IMR-90 (cell line): ENCODE measurements around the gene SCYL2. TPM values are rescaled to one million over a fixed set of nuclear protein-coding genes. Genes with fewer than 3 reads are reported as not detected.

ENCODE experiments used
- ATAC-seq: fragments of 200-7000 bp; cut with Tn5 transposase; 2 replicates; pipeline ENCODE4 v1.9.1; 2020; ENCODE audit warnings: low read depth, mild to moderate bottlenecking, moderate library complexity
- BruUV-seq: library from RNA; stranded (reverse); fragments of 400-500 nt; replicated peaks from 2 replicates; lab custom pipeline; 2021; lab: Mats Ljungman, UMichigan
- CTCF ChIA-PET: fragments of 300-600 bp; formaldehyde crosslinking; extraction: SDS; loops from one replicate; lab custom pipeline; 2021; ENCODE audit warnings: antibody characterized with exemption; lab: Yijun Ruan, JAX
- POLR2A ChIA-PET: fragments of 300-600 bp; sonication (Branson Sonifier 250); formaldehyde crosslinking; loops from one replicate; lab custom pipeline; 2022; ENCODE audit warnings: antibody characterized with exemption; ENCODE audit not compliant: unreplicated experiment; lab: Charles Lee
- DNase-seq: peaks from one replicate; pipeline ENCODE4 v3.0.0; 2013
- H2AFZ ChIP-seq: replicated peaks from 2 replicates; pipeline ENCODE3; 2013; ENCODE audit warnings: low read length, mild to moderate bottlenecking; ENCODE audit not compliant: poor library complexity
- H2AK5ac ChIP-seq: 2 replicates; pipeline ENCODE4 v1.6.1; 2013; ENCODE audit warnings: low read depth, low read length, inconsistent platforms
- H2AK9ac ChIP-seq: replicated peaks from 2 replicates; pipeline ENCODE3; 2013; ENCODE audit warnings: mild to moderate bottlenecking, low read depth, low read length, moderate library complexity; ENCODE audit not compliant: poor library complexity
- H2BK120ac ChIP-seq: 2 replicates; pipeline ENCODE4 v1.6.1; 2013; ENCODE audit warnings: low read depth, low read length, inconsistent platforms
- H2BK15ac ChIP-seq: 3 replicates; pipeline ENCODE4 v1.6.1; 2013; ENCODE audit warnings: low read depth, low read length, inconsistent platforms
- H2BK20ac ChIP-seq: 2 replicates; pipeline ENCODE4 v1.6.1; 2013; ENCODE audit warnings: low read depth, mild to moderate bottlenecking, inconsistent platforms, low read length, moderate library complexity
- H2BK5ac ChIP-seq: 2 replicates; pipeline ENCODE4 v1.6.1; 2013; ENCODE audit warnings: mild to moderate bottlenecking, low read depth, low read length, inconsistent platforms; ENCODE audit not compliant: poor library complexity, severe bottlenecking
- H3K14ac ChIP-seq: replicated peaks from 2 replicates; pipeline ENCODE4 v1.6.1; 2013; ENCODE audit warnings: low read depth, low read length, inconsistent platforms
- H3K18ac ChIP-seq: 2 replicates; pipeline ENCODE4 v1.6.1; 2013; ENCODE audit warnings: low read depth, low read length, control low read depth
- H3K23ac ChIP-seq: 2 replicates; pipeline ENCODE4 v1.6.1; 2013; ENCODE audit warnings: low read depth, low read length, inconsistent platforms
- H3K27ac ChIP-seq: 2 replicates; pipeline ENCODE4 v1.5.1; 2013; ENCODE audit warnings: mild to moderate bottlenecking, control low read depth, low read length; ENCODE audit not compliant: insufficient read depth
- H3K27me3 ChIP-seq: 2 replicates; pipeline ENCODE4 v1.6.1; 2013; ENCODE audit warnings: low read length; ENCODE audit not compliant: control insufficient read depth, insufficient read depth
- H3K36me3 ChIP-seq: 2 replicates; pipeline ENCODE4 v1.6.1; 2013; ENCODE audit warnings: low read length, mixed read lengths; ENCODE audit not compliant: control insufficient read depth, insufficient read depth
- H3K4ac ChIP-seq: 2 replicates; pipeline ENCODE4 v1.6.1; 2013; ENCODE audit warnings: low read depth, low read length, inconsistent platforms
- H3K4me1 ChIP-seq: 2 replicates; pipeline ENCODE4 v1.6.1; 2013; ENCODE audit warnings: low read length, mixed read lengths; ENCODE audit not compliant: control insufficient read depth, insufficient read depth
- H3K4me2 ChIP-seq: 2 replicates; pipeline ENCODE4 v1.6.1; 2013; ENCODE audit warnings: low read depth, mild to moderate bottlenecking, control low read depth, low read length, moderate library complexity
- H3K4me3 ChIP-seq: 2 replicates; pipeline ENCODE4 v1.5.1; 2013; ENCODE audit warnings: low read depth, mild to moderate bottlenecking, control low read depth, low read length, moderate library complexity; ENCODE audit not compliant: insufficient read depth
- H3K56ac ChIP-seq: 2 replicates; pipeline ENCODE4 v1.6.1; 2013; ENCODE audit warnings: low read length, inconsistent platforms; ENCODE audit not compliant: insufficient read depth; ENCODE audit errors: extremely low read depth
- H3K79me1 ChIP-seq, 2 experiments: 2 replicates each; pipeline ENCODE4 v1.6.1; 2013; ENCODE audit warnings: low read length in 2 of 2, inconsistent platforms in 1 of 2, low read depth in 1 of 2
- H3K9ac ChIP-seq: 2 replicates; pipeline ENCODE4 v1.6.1; 2013; ENCODE audit warnings: low read depth, low read length, control low read depth
- H3K9me1 ChIP-seq: 2 replicates; pipeline ENCODE4 v1.6.1; 2013; ENCODE audit warnings: low read length, inconsistent platforms; ENCODE audit not compliant: insufficient read depth
- H3K9me3 ChIP-seq: 2 replicates; pipeline ENCODE4 v1.6.1; 2013; ENCODE audit warnings: low read length; ENCODE audit not compliant: control insufficient read depth, insufficient read depth
- H4K20me1 ChIP-seq: 2 replicates; pipeline ENCODE4 v1.6.1; 2013; ENCODE audit warnings: low read length, inconsistent platforms; ENCODE audit not compliant: insufficient read depth
- H4K5ac ChIP-seq: 2 replicates; pipeline ENCODE4 v1.6.1; 2013; ENCODE audit warnings: mild to moderate bottlenecking, low read depth, low read length, control low read depth
- H4K8ac ChIP-seq, 2 experiments: 2 replicates each; pipeline ENCODE4 v1.6.1; 2013; ENCODE audit warnings: low read depth in 2 of 2, low read length in 2 of 2, control low read depth in 1 of 2, inconsistent platforms in 1 of 2
- H4K91ac ChIP-seq: 2 replicates; pipeline ENCODE4 v1.6.1; 2013; ENCODE audit warnings: low read depth, low read length, inconsistent platforms; ENCODE audit not compliant: insufficient read depth
- BHLHE40 ChIP-seq: fragments of 150-350 bp; IDR thresholded peaks from 2 replicates; pipeline ENCODE4 v1.6.1; 2016; ENCODE audit warnings: mild to moderate bottlenecking, low read depth, low read length
- CEBPB ChIP-seq: IDR thresholded peaks from 2 replicates; pipeline ENCODE4 v1.6.1; 2012; ENCODE audit warnings: low read depth, low read length, improper control_type of control experiment
- CTCF ChIP-seq: conservative IDR thresholded peaks from 2 replicates; pipeline ENCODE4 v1.5.1; 2012; ENCODE audit warnings: mild to moderate bottlenecking, low read depth, low read length, improper control_type of control experiment
- ELK1 ChIP-seq: fragments of 150-350 bp; IDR thresholded peaks from 2 replicates; pipeline ENCODE4 v1.6.1; 2016; ENCODE audit warnings: low read depth, mild to moderate bottlenecking, low read length, moderate library complexity, borderline replicate concordance
- FOS ChIP-seq: fragments of 150-350 bp; IDR thresholded peaks from 2 replicates; pipeline ENCODE4 v1.6.1; 2016; ENCODE audit warnings: low read depth, low read length
- MAFK ChIP-seq: IDR thresholded peaks from 2 replicates; pipeline ENCODE4 v1.6.1; 2012; ENCODE audit warnings: low read depth, low read length, improper control_type of control experiment
- MAZ ChIP-seq: IDR thresholded peaks from 2 replicates; pipeline ENCODE4 v1.6.1; 2012; ENCODE audit warnings: low read depth, mild to moderate bottlenecking, low read length, improper control_type of control experiment, moderate library complexity, borderline replicate concordance
- MXI1 ChIP-seq: IDR thresholded peaks from 2 replicates; pipeline ENCODE4 v1.6.1; 2012; ENCODE audit warnings: low read depth, mild to moderate bottlenecking, low read length, moderate library complexity, borderline replicate concordance
- NFE2L2 ChIP-seq: fragments of 150-350 bp; IDR thresholded peaks from 2 replicates; pipeline ENCODE4 v1.6.1; 2016; ENCODE audit warnings: low read depth, mild to moderate bottlenecking, low read length
- POLR2A ChIP-seq: IDR thresholded peaks from 2 replicates; pipeline ENCODE4 v1.6.1; 2012; ENCODE audit warnings: mild to moderate bottlenecking, low read depth, low read length
- RAD21 ChIP-seq: IDR thresholded peaks from 2 replicates; pipeline ENCODE4 v1.6.1; 2012; ENCODE audit warnings: low read length, improper control_type of control experiment
- RCOR1 ChIP-seq: IDR thresholded peaks from 2 replicates; pipeline ENCODE4 v1.6.1; 2012; ENCODE audit warnings: mild to moderate bottlenecking, low read length, improper control_type of control experiment; ENCODE audit not compliant: insufficient replicate concordance
- RFX5 ChIP-seq: IDR thresholded peaks from 2 replicates; pipeline ENCODE4 v1.8.0; 2012; ENCODE audit warnings: low read depth, mild to moderate bottlenecking, low read length, moderate library complexity
- USF2 ChIP-seq: fragments of 150-350 bp; IDR thresholded peaks from 2 replicates; pipeline ENCODE4 v1.6.1; 2017; ENCODE audit warnings: mild to moderate bottlenecking, antibody characterized with exemption, low read length, low read depth
- WGBS, 2 experiments: methylation state at CpG; one replicate each; pipeline versions ENCODE4 v1.1.5 to v1.1.7; 2013; ENCODE audit warnings: missing lambda C conversion rate in 2 of 2; ENCODE audit not compliant: insufficient read length in 1 of 2; ENCODE audit errors: extremely low coverage in 2 of 2; 5-methylcytosine and 5-hydroxymethylcytosine counted together
- dilution Hi-C: fragments of 300-500 bp; cut with HindIII; formaldehyde crosslinking; loops from one replicate; pipeline ENCODE4 v1.14.3; 2018; ENCODE audit warnings: low sequenced_read_pairs; ENCODE audit not compliant: unreplicated experiment
- in situ Hi-C: fragments of 300-500 bp; cut with MboI; formaldehyde crosslinking; loops from 3 replicates; pipeline ENCODE4 v1.14.3; 2019; ENCODE audit warnings: low sequenced_read_pairs, inconsistent platforms, mixed read lengths
- intact Hi-C: fragments of 100-400 bp; cut with micrococcal nuclease; formaldehyde crosslinking; loops from 2 replicates; pipeline ENCODE4 v1.10.0; 2022
- polyA plus RNA-seq, 3 experiments: library from polyadenylated mRNA; depleted of rRNA; stranded (reverse); fragments of >200 nt; gene quantifications; 2 replicates each; pipeline ENCODE4 v1.2.3, GENCODE V29; 2012; ENCODE audit warnings: low replicate concordance in 1 of 3
- total RNA-seq: library from RNA; depleted of rRNA; stranded (reverse); fragments of >200 nt; gene quantifications from 2 replicates; pipeline ENCODE4 v1.2.3, GENCODE V29; 2012

SCYL2 gene
- total and polyA plus RNA-seq, 2 of the 4 experiments (the other 2 are of a cell fraction), result 15.3 to 52.0 TPM

- Histone ChIP-seq H3K27me3 (peaks cover 2% of the 10 kb centered on the region; the same call in 1 of the 2 replicates), H4K5ac (no peak overlapping the region), H3K4me1 (no peaks in the 10 kb centered on the region), H2BK20ac (no peak overlapping the region), H3K23ac (no peak overlapping the region), H3K27ac (no peak overlapping the region), H4K8ac (no peak overlapping the region), H3K79me1 (no peaks in the 10 kb centered on the region), H3K56ac (no peak overlapping the region), H3K14ac (no peak overlapping the region), H2AK5ac (no peak overlapping the region), H3K9ac (no peak overlapping the region), H2BK15ac (no peak overlapping the region), H2AK9ac (no peak overlapping the region), H4K91ac (no peak overlapping the region), H2AFZ (no peak overlapping the region), H3K18ac (no peak overlapping the region), H3K36me3 (no peaks in the 10 kb centered on the region), H3K9me1 (no peaks in the 10 kb centered on the region), H2BK120ac (no peak overlapping the region), H3K4me2 (no peak overlapping the region), H3K4me3 (no peak overlapping the region), H2BK5ac (no peak overlapping the region), H3K9me3 (no peaks in the 10 kb centered on the region), H3K4ac (no peak overlapping the region), H4K20me1 (no peaks in the 10 kb centered on the region)
- in situ Hi-C loops (no loop called here), intact Hi-C loops (loop anchor here (1.0 to 2.0 kb wide), 4 partner anchors 115 to 386 kb away; no protein-coding TSS in a partner anchor), dilution Hi-C loops (no loop called here)
- no CpG with 5 or more reads among the region's 7 CpGs for WGBS, 2 experiments
- POLR2A ChIA-PET, result interaction anchor here (0.6 to 0.7 kb wide), 2 partner anchors 9 to 124 kb away, joined by 3 to 5 read pairs; no protein-coding TSS in a partner anchor
- DNase-seq, result peak; percentile 38
- CTCF ChIA-PET, result interaction anchor here (0.6 to 1.2 kb wide), 7 partner anchors 8 to 389 kb away, joined by 3 to 7 read pairs (median 3); partner anchors contain the start of gene SLC17A8
- BruUV-seq, result no TSS peak
- ATAC-seq, result peak; percentile 74
- TF ChIP-seq CTCF (peak; percentile 61), NFE2L2 (0 out of 2 replicates have a peak, but pooled peaks have one; percentile 31), MAFK (no peak), CEBPB (no peak), RAD21 (peak; percentile 70), USF2 (no peak), BHLHE40 (no peak), RFX5 (no peak), POLR2A (no peak), RCOR1 (no peak), FOS (no peak), ELK1 (no peak), MAZ (no peak), MXI1 (no peak)
Measured at GRCh38 chr12:100348657-100349454, 81.9 kb downstream of the SCYL2 start.
